HG03558 (cell line): Measurements from ENCODE around the gene DNAJB14.
A peak's percentile ranks its signal among the peaks of the same experiment; 100 is the strongest.

Source experiments
- ATAC-seq: cut with Tn5 transposase; IDR thresholded peaks from one replicate; pipeline ENCODE4 v1.9.1; 2021; ENCODE audit warnings: moderate number of reproducible peaks; ENCODE audit not compliant: unreplicated experiment; ENCODE audit errors: extremely low read depth

Gene DNAJB14

DNA sequence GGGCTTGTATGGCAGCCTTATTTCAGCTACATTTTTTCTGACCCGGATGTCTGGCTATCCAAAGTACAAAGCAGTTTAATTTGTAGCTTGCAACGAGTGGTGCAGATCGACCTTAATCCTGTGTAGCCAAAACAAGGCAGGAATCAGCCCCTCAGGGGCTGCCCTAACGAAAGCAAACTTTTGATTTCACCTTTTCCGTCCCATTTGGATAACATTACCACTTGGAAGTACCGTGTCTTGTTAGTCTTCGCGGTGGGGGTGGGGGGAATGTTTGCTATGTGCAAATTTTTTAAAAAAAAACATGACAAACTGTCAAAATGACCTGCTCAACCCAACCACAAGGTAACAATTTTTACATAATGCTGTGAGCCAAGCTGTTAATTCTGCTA, 766 bp upstream of the DNAJB14 start:
- no peak for ATAC-seq

DNA sequence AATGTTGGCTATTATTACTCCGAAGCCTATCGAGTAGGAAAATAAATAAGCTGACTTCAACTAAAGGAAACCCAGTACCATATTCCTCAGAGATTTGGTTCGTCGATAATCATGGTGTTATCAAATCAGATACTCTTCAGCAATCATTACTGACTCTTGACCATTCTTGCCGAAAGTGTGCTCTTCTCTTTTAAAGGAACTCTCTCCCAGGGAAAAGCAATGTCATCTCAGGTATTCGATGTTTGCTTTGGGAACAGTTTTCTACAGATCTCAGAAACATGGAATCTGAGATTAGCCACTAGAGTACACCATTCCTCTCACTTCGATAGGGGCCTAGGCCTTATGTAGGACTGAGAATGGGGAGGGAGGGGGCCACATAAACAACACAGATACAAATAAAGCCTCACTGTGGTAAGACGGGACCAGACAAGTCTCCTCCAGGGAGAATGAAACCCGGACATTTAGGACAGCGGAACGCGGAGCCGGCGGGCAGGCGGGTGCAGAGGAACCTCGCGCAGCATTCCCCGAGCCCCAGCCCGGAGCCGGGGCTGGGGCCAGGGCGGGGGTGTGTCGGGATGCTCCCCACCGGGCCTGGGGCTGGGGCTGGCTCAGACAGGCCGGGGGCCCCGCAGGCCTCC, 581 bp downstream of the DNAJB14 start:
- no peak for ATAC-seq

DNA sequence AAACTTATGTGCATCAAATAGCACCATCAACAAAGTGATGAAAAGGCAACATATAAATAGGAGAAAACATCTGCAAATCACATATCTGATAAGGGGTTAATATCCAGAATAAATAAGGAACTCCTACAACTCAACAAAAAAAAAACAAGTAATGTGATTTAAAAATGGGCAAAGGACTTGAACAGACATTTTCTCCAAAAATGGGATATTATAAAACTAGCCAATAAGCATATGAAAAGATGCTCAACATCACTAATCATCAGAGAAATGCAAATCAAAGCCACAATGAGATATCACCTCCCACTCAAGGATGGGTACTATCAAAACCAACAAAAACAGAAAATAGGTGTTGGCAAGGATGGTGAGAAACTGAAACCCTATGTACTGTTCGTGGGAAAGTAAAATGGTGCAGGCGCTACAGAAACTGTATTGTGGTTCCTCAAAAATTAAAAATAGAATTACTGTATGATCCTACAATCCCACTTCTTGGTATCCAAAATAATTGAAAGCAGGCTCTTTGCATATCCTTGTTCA, 2.4 kb downstream of the DNAJB14 start:
- ATAC-seq, result no peak

- ATAC-seq, result no peak
Measured at GRCh38 chr4:99938243-99938753, 8.1 kb downstream of the DNAJB14 start.

- no peak for ATAC-seq
Measured at GRCh38 chr4:99934891-99935290, 11.5 kb downstream of the DNAJB14 start.

- ATAC-seq, result no peak
Measured at GRCh38 chr4:99927566-99927965, 18.9 kb downstream of the DNAJB14 start.

DNA sequence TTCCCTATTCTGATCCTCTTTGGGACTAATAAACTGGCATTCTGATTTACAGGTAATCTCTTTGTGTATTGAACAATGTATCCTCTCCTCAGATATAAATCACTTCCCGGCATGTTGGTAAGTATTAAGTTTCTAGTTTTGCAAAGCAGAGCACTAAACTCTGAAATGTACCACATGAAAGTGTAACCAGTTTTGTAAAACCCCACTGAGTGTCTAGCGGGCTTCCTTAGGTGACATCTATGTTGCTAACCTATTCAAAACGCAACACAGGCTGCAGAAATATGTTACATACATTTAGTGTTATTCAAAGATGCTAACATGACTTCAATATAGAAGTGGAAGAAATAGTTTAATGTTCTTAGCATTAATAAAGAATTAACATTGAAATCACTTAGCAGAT, 25.2 kb downstream of the DNAJB14 start:
- ATAC-seq, result no peak

DNA sequence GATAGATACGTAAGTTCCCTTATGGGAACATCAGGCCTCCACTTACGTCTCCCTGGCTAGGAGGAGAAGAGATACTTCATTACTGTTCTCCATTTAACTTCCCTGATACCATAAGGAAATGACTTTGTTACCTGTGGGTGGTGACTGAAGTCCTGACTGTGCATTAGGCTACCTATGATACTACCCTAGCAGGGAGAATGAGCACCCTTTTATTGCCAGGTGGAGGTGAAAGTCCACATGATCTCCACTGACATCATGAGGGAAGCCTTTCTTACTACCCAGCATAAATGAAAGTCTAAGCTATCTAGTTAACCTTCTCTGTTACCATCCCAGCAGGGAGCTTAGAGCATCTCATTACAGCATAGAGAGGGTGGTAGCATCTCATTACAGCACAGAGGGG, 27.8 kb downstream of the DNAJB14 start:
- ATAC-seq, result no peak

- no peak for ATAC-seq
Measured at GRCh38 chr4:99917575-99917974, 28.8 kb downstream of the DNAJB14 start.

- ATAC-seq, result no peak
Measured at GRCh38 chr4:99915449-99915848, 31.0 kb downstream of the DNAJB14 start.

GRCh38 chr4:99894998-99895397, 51.4 kb downstream of the DNAJB14 start:
- no peak for ATAC-seq

GRCh38 chr4:99894161-99894997, 52.0 kb downstream of the DNAJB14 start, which contains the start of gene LAMTOR3:
Gene LAMTOR3 (minus strand): TSS chr4:99894427. CDS start chr4:99893963, 464 bp downstream.
- ATAC-seq, result peak; percentile 96

GRCh38 chr4:99893839-99894160, 52.6 kb downstream of the DNAJB14 start:
- no peak for ATAC-seq

DNA sequence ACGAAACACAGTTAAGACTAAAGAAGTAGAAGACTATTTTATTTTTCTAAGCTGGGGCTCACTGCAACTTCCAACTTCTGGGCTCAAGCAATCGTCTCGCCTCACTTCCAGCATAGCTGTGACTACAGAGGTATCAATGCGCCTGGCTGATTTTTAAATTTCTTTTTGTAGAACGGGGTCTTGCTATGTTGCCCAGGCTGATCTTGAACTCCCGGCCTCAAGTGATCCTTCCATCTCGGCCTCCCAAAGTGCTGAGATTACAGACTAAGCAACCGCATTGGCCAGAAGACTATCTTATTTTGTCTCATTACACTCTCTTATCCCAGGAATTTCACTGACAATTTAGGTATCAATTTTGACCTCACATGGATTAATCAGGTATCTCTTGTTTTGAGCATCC, 53.4 kb downstream of the DNAJB14 start:
- ATAC-seq, result no peak

GRCh38 chr4:99891351-99891750, 55.1 kb downstream of the DNAJB14 start:
- ATAC-seq, result no peak

- ATAC-seq, result no peak
Measured at GRCh38 chr4:99887837-99888236, 58.6 kb downstream of the DNAJB14 start.

DNA sequence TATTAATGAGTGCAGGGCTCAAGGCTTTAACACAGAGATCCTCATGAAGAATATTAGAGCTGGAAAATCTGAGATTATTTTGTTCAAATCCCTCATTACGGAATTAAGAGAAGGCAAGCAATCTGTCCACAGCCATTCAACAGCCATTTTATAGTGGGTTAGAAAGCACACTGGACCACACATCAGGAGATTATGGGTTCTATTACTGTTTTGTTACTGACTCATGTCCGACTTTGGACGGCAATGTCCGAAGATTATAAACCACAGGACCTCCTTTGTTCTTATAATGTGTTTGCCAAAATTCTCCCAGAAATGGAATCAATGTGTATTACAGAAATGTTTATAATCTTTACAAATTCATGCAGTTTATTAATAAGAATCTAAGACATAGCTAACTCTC, 60.3 kb downstream of the DNAJB14 start:
- ATAC-seq, result no peak

DNA sequence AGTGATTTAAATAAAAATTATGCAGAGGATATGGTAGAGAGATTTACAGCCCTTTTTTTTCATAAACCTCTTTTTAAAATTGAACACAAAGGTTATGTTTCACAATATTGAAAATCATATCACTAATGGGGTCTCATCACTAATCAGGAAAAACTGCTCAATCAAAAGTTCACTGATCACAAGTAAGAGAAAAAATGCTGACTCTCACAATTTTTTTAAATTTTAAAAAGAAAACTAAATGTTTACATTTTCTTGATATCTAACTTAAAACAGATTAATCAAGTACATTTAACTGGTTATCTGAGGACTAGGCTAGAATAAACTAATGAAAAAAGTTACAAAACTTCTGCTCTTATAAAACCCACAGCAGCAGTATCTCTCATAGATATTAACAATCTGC, 60.7 kb downstream of the DNAJB14 start:
- no peak for ATAC-seq

- ATAC-seq, result no peak
Measured at GRCh38 chr4:99885063-99885664, 61.3 kb downstream of the DNAJB14 start.

GRCh38 chr4:99879458-99879857, 67.0 kb downstream of the DNAJB14 start:
- no peak for ATAC-seq

- no peak for ATAC-seq
Measured at GRCh38 chr4:99878604-99879003, 67.8 kb downstream of the DNAJB14 start.
